ENCODE results near the gene MED12. TPM values are rescaled to one million over a fixed set of nuclear protein-coding genes. Genes with fewer than 3 reads are reported as not detected.

Gene MED12
- total and polyA plus RNA-seq, 2 donors (not counting 1 experiment from before 2014, with no cell fraction given), result 6.4 to 33.2 TPM

GRCh38 chrX:71154641-71155040, 36.2 kb downstream of the MED12 start:
- Histone ChIP-seq H3K9ac (ENCODE audit: insufficient read depth, low read length) (no peak overlapping the region), H3K9me3 (ENCODE audit: control insufficient read depth, insufficient read depth, low read depth, low read length) (no peaks in the 10 kb centered on the region), H3K4me2 (ENCODE audit: extremely low read depth, insufficient read depth, low read length) (no peak overlapping the region), H3K79me2 (ENCODE audit: control insufficient read depth, insufficient read depth, low read length) (no peaks in the 10 kb centered on the region), H3K36me3 (ENCODE audit: control insufficient read depth, insufficient read depth, low read length) (no peaks in the 10 kb centered on the region), H3K27ac (ENCODE audit: insufficient read depth, low read length) (no peak overlapping the region), H3K4me3 (replicated peaks in 1 of 4; ENCODE audit: control extremely low read depth in 1 of 4, insufficient read depth in 1 of 4, low read depth in 3 of 4, low read length in 4 of 4) (no peak overlapping the region), H2AFZ (ENCODE audit: low read length) (no peak overlapping the region), H4K20me1 (ENCODE audit: control insufficient read depth, extremely low read depth, insufficient read depth, low read length) (no peaks in the 10 kb centered on the region), H3K4me1 (ENCODE audit: control insufficient read depth, extremely low read depth, insufficient read depth, low read length) (no peaks in the 10 kb centered on the region), H3K27me3 (ENCODE audit: control insufficient read depth, insufficient read depth, low read length) (no peaks in the 10 kb centered on the region)
- DNase-seq (ENCODE audit: low read depth in 2 of 2), result no peak
- TF ChIP-seq CTCF (conservative IDR thresholded peaks at IDR 0.05 in 1 of 2, IDR thresholded peaks at IDR 0.05 in 1 of 2; ENCODE audit: low read depth in 1 of 2, low read length in 2 of 2), result no peak
- TF ChIP-seq EZH2 (IDR thresholded peaks at IDR 0.05; ENCODE audit: low read length, missing control alignments), result no peak

GRCh38 chrX:71158603-71159002, 40.2 kb downstream of the MED12 start:
- Histone ChIP-seq H3K4me2 (ENCODE audit: extremely low read depth, insufficient read depth, low read length) (no peak overlapping the region), H3K4me3 (replicated peaks in 1 of 4; ENCODE audit: control extremely low read depth in 1 of 4, insufficient read depth in 1 of 4, low read depth in 3 of 4, low read length in 4 of 4) (no peak overlapping the region), H3K36me3 (ENCODE audit: control insufficient read depth, insufficient read depth, low read length) (no peaks in the 10 kb centered on the region), H3K9ac (ENCODE audit: insufficient read depth, low read length) (no peak overlapping the region), H2AFZ (ENCODE audit: low read length) (no peak overlapping the region), H3K9me3 (ENCODE audit: control insufficient read depth, insufficient read depth, low read depth, low read length) (no peaks in the 10 kb centered on the region), H3K27me3 (ENCODE audit: control insufficient read depth, insufficient read depth, low read length) (no peaks in the 10 kb centered on the region), H3K79me2 (ENCODE audit: control insufficient read depth, insufficient read depth, low read length) (no peaks in the 10 kb centered on the region), H4K20me1 (ENCODE audit: control insufficient read depth, extremely low read depth, insufficient read depth, low read length) (no peaks in the 10 kb centered on the region), H3K4me1 (ENCODE audit: control insufficient read depth, extremely low read depth, insufficient read depth, low read length) (no peaks in the 10 kb centered on the region), H3K27ac (ENCODE audit: insufficient read depth, low read length) (no peak overlapping the region)
- DNase-seq (ENCODE audit: low read depth in 2 of 2), result no peak
- TF ChIP-seq CTCF (conservative IDR thresholded peaks at IDR 0.05 in 1 of 2, IDR thresholded peaks at IDR 0.05 in 1 of 2; ENCODE audit: low read depth in 1 of 2, low read length in 2 of 2), result no peak
- TF ChIP-seq EZH2 (IDR thresholded peaks at IDR 0.05; ENCODE audit: low read length, missing control alignments), result no peak

- no peaks in the 10 kb centered on the region for H4K20me1 ChIP-seq (ENCODE audit: control insufficient read depth, extremely low read depth, insufficient read depth, low read length)
- H2AFZ ChIP-seq (ENCODE audit: low read length), result no peak overlapping the region
- H3K27me3 ChIP-seq (ENCODE audit: control insufficient read depth, insufficient read depth, low read length), result no peaks in the 10 kb centered on the region
- no peaks in the 10 kb centered on the region for H3K9me3 ChIP-seq (ENCODE audit: control insufficient read depth, insufficient read depth, low read depth, low read length)
- H3K4me2 ChIP-seq (ENCODE audit: extremely low read depth, insufficient read depth, low read length), result no peak overlapping the region
- H3K4me1 ChIP-seq (ENCODE audit: control insufficient read depth, extremely low read depth, insufficient read depth, low read length), result no peaks in the 10 kb centered on the region
- no peak overlapping the region for H3K27ac ChIP-seq (ENCODE audit: insufficient read depth, low read length)
- no peaks in the 10 kb centered on the region for H3K79me2 ChIP-seq (ENCODE audit: control insufficient read depth, insufficient read depth, low read length)
- H3K9ac ChIP-seq (ENCODE audit: insufficient read depth, low read length), result no peak overlapping the region
- no peak overlapping the region for H3K4me3 ChIP-seq (replicated peaks in 1 of 4; ENCODE audit: control extremely low read depth in 1 of 4, insufficient read depth in 1 of 4, low read depth in 3 of 4, low read length in 4 of 4)
- DNase-seq (ENCODE audit: low read depth in 2 of 2), result no peak
- TF ChIP-seq CTCF (conservative IDR thresholded peaks at IDR 0.05 in 1 of 2, IDR thresholded peaks at IDR 0.05 in 1 of 2; ENCODE audit: low read depth in 1 of 2, low read length in 2 of 2) (no peak), EZH2 (IDR thresholded peaks at IDR 0.05; ENCODE audit: low read length, missing control alignments) (no peak)
- no peaks in the 10 kb centered on the region for H3K36me3 ChIP-seq (ENCODE audit: control insufficient read depth, insufficient read depth, low read length)
Measured at GRCh38 chrX:71159335-71159734, 40.9 kb downstream of the MED12 start.

Measured in fibroblast of lung (primary cell).